Stimulated activated CD8-positive, alpha-beta memory T cell treated with anti-CD3 and anti-CD28 coated beads, Interleukin-15, amount 100 ng/mL, for 1 hour (primary cell): ENCODE results near the gene GOLGA6L6.
"Not testable (repeated sequence)": the region's sequence is repeated elsewhere in the genome, so short reads cannot be mapped to it uniquely, and the experiment has no call there.

Experiments used
- DNase-seq: peaks from one replicate; pipeline ENCODE4 v3.0.0-alpha.2; 2020; ENCODE audit warnings: low read depth

The GOLGA6L6 gene, protein sequence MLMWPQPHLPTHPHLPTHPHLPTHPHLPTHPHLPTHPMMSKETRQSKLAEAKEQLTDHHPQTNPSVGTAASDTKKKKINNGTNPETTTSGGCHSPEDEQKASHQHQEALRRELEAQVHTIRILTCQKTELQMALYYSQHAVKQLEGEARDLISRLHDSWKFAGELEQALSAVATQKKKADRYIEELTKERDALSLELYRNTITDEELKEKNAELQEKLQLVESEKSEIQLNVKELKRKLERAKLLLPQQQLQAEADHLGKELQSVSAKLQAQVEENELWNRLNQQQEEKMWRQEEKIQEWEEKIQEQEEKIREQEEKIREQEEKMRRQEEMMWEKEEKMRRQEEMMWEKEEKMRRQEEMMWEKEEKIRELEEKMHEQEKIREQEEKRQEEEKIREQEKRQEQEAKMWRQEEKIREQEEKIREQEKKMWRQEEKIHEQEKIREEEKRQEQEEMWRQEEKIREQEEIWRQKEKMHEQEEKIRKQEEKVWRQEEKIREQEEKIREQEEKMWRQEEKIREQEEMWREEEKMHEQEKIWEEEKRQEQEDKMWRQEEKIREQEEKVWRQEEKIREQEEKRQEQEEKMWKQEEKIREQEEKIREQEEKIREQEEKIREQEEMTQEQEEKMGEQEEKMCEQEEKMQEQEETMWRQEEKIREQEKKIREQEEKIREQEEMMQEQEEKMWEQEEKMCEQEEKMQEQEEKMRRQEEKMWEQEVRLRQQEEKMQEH

DNA sequence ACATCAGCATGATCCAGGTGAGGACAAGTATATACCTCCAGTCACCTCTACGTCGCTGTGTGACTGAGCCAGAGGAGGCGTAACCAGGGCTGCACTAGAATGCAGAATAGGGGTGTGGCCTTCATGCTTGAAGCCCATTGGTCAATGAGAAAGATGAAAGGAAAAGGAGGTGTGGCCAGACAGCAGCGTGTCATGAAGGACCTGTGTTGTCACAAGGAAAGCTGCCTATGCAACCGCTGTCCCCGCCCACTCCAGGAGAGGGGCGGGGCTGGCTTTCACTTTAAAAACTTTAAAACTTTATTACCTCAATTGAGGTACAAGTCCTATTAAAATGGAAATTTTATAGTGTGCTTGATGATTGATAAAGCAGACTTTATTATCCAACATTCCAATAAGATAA lies at the start of gene GOLGA6L6:
Gene GOLGA6L6, minus strand, starts transcription at position 101 of the 400 bp plus-strand sequence. Its CDS starts 91 bp downstream, at position 10.
- DNase-seq = not testable (repeated sequence)

DNA sequence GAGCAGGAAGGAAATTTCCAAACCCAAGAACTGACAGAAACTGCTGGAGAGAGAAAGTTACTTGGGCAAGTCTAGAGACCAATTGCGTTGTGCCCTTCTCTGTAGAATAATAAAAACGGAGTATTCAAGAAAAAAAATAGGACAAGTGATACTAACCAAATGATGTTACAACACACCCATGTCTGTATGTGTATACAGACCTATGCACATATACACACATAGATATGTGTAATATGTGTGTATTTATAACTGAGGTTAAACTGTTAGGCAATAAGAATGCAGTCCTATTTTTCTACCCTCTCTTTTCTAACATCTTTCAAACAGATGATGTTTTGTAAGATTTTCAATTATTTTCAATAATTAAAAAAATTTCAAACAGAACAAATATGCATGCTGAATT lies 48.5 kb upstream of the GOLGA6L6 start:
- not testable (repeated sequence) for DNase-seq

DNA sequence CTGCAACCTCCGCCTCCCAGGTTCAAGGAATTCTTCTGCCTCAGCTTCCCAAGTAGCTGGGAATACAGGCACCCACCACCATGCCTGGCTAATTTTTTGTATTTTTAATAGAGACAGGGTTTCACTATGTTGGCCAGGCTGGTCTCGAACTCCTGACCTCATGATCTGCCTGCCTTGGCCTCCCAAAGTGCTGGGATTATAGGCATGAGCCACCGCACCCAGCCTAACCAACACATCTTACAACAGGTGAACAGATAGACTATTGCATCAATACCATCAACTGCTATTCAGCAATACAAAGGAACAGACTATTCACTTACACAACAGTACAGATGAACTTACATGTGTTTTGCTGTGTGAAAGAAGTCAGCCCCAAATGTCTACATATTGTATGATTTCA lies 45.2 kb upstream of the GOLGA6L6 start:
- not testable (repeated sequence) for DNase-seq

DNA sequence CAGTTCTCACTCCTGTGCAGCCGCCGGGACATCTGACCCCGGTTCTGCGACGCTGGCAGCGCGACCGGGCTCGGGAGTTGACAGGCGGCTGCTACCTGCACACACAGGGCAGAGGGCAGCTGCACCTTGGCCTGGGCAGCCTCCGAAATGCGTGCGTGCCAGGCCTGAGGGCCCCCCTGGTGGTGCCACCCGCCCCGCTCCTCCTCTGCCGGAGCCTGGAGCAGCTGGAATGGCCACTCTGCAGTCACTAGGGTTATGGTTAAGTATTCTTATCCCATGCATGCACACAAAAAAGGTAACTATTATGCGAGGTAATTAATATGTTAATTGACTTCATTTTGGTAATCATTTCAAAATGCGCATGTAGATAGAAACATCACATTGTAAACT lies 41.1 kb upstream of the GOLGA6L6 start:
- DNase-seq = not testable (repeated sequence)

DNA sequence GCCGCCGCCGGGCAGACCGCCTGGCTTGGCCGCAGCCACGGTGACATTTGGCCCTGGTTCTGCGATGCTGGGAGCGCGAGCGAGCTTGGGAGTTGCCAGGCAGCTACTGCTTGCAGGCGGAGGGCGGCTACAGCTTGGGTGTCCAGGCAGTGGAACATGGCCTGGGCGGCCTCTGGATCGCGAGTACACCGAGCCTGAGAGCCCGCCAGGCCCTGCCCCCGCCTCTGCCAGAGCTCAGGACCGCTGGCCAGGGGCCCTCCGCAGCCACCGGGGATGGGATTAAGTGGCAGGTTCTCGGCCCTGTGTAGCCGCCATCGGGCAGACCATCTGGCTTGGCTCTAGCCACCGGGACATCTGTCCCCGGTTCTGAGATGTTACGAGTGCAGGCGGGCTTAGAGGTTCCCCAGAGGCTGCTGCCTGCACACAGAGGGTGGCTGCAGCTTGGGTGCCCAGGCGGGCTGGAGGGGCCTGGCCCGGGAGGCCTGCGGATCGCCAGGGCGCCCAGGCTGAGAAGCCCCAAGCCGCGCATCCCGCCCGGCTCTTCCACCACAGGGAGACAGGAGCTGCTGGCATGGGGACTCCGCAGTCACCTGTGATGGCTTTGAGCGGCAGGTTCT lies 40.6 kb upstream of the GOLGA6L6 start:
- DNase-seq = not testable (repeated sequence)

DNA sequence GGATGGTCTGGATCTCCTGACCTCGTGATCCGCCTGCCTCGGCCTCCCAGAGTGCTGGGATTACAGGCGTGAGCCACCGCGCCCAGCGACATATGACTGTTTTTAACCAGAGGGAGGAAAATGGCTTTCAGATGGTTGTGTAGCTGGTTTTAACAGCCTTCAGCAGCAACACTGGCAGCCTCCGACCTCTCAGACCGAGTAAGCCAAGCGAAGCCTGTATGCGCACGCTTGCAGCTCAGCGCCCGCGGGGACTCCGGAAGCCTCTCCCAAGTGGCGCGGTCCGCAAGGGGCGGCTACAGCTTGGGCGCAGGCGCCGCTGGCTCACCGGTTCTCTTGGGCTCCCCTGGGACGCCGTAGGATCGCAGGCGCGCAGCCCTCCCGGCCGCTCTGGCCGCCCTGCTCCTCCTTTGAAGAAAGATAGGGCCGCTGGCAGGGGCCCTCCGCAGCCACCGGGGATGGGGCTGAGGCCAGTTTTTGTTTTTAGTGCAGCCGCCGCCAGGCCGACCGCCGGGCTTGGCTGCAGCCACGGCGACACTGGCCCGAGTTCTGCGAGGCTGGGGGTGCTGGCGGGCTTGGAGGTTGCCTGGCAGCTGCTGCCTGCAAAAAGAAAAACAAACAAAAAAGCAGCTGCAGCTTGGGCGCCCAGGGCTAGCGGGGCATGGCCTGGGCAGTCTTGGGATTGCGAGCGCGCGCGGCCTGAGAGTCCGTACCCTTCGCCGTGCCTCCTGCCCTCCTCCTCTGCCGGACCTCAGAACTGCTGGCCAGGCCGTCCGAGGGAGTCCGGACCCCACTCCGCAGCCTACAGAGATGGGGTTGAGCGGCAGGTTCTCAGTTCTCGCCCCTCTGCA lies 39.9 kb upstream of the GOLGA6L6 start:
- not testable (repeated sequence) for DNase-seq

DNA sequence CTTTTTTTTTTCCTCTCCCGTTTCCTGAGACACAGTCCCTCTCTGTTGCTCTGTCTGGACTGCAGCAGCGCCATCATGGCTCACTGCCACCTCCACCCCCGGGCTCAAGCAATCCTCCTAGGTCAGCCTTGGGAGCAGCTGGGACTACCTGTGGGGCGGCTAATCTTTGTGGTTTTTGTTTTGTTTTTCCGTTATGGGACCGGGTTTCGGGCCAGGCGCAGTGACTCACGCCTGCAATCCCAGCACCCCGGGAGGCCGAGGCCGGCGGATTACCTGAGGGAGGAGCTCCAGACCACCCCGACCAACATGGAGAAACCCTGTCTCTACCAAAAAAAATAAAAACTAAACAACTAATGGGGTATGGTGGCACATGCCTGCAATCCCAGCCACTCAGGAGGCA lies 38.1 kb upstream of the GOLGA6L6 start:
- DNase-seq = not testable (repeated sequence)

DNA sequence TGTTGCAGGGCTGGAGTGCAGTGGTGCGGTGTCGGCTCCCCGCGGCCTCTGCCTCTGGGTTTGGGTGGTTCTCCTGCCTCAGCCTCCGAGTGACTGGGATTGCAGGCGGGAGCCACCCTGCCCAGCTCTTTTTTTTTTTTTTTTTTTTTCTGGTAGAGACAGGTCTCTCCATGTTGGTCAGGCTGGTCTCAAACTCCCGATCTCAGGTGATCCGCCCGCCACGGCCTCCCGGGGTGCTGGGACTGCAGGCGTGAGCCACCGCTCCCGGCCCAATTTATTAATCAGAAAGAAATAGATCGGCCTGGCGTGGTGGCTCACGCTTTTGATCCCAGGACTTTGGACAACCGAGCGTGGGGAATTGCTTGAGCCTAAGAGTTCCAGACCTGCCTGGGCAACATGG lies 9.7 kb upstream of the GOLGA6L6 start:
- DNase-seq = not testable (repeated sequence)

DNA sequence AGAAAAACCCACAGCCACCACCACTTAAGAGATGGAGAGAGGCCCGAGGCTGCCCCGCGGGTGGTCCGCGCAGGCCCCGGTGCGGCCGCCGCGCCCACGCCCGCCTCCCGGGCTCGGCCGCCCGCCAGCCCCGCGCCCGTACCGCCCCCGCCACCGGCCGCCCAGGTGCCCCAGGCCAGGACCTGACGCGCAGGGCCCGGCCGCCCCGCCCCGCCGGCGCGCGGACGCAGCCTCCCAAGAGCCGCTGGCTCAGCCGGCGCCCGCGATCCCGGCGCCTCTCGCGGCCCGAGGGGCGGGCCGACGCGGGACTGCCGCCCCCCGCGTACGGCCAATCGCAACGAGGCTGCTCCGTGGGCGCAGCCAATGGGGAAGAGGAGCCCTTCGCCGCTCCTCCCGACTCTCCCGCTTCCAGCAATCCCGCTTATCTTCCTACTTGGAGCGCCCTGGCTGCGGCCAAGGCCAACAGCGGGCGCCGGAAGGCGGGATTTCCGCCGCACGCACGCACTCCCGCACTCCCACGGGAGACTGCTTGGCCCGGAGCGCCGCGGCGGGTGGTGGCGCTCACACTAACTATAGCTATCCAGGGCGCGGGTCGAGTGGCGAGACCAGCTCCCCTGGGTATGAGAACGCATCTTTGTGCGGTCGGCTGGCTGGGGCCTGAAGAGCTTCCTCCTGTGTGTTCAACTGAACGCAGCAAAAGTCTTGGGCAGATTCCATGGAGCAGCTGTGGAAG lies 35.5 kb downstream of the GOLGA6L6 start:
- DNase-seq = not testable (repeated sequence)

DNA sequence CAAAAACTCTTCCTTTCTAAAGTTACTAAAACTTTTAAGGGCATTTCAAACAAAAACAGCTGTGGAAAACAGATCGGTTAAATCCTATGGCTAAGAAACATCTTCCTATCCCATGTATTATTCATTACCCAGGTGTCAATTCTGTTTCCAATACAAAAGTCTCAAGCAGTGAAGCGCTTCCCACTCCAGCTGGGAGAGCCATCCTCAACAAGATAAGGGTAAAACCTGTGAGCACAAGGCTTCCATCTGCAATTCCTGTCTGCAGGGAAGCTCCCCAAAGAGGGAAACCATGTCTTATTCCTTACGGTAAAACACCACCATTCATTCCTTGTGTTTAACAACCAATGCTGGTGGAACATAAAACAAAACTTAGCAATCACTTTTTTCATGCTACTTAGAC lies 38.8 kb downstream of the GOLGA6L6 start:
- not testable (repeated sequence) for DNase-seq

DNA sequence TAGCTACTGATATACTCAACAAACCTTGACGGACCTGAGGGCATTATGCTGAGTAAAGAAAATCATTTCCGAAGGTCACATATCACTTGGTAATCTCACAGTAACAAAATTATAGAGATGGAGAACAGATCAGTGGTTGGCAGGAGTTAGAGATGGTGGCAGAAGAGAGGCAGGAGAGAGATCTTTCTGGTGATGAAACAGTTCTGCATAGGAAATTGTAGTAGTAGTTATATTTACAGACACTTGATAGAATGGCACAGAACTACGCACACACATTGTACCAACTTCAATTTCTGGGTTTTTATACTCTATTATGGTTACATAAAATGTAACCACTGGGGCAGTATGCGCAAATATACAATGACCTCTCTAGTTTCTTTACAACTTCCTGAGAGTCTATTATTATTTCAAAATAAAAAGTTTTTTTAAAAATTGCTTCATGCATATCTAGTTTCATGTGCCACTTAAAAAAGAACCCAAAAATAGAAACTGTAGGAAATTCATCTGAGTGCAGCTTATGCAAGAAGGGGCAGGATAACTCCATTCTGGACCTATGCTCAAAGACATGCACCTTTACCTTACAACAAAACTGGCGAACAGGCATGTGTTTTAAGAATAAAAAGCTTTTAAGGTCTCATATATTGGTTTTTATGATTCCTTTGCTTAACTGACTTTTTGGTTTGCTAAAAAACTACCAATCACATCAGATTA lies 39.9 kb downstream of the GOLGA6L6 start:
- not testable (repeated sequence) for DNase-seq

DNA sequence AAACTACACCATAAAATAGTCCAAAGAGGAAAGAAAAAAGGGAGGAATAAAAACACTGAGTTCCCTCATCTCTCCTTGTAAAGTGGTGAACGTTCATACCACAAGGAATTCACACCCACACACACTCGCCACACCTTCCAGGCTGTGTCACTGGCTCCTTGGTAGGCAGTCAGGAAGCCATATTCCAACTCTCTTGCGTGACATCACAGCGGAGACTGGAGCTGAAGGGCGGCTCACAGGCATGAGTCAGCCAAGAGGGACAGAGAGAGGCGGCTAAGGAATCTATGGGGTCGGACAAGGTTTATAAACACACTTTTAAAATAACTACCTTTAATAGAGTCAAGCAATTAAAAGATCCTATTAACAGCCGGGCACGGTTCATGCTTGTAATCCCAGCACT lies 43.8 kb downstream of the GOLGA6L6 start:
- DNase-seq = not testable (repeated sequence)

DNA sequence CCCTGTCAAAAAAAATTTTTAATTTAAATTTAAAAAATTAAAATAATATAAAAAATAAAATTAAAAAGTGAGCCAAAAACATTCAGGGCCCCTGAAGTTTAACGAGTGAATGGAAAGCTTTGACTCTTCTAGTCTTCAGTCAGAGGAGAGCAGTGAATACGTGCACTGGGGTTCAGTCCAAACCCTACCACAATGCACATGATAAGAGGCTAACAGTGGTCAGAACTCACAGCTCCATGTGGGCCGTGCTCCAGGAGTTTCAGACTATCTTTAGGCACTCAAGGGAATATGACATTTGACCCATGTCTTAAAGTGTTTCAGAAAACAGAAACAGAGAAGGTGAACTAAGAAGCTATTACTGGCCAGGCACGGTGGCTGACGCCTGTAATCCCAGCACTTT lies 48.6 kb downstream of the GOLGA6L6 start:
- not testable (repeated sequence) for DNase-seq

DNA sequence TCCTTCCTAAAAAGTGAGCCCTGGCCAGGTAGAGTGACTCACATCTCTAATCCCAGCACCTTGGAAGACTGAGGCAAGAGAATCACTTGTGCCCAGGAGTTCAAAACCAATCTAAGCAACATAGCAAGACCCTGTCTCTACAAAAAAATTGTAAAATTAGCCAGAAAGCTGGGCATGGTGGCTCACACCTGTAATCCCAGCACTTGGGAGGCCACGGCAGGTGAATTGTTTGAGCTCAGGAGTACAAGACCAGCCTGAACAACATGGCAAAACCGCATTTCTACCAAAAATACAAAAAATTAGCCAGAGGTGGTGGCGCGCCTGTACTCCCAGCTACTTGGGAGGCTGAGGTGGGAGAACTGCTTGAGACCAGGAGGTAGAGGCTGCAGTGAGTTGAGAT lies 49.0 kb downstream of the GOLGA6L6 start:
- not testable (repeated sequence) for DNase-seq

DNA sequence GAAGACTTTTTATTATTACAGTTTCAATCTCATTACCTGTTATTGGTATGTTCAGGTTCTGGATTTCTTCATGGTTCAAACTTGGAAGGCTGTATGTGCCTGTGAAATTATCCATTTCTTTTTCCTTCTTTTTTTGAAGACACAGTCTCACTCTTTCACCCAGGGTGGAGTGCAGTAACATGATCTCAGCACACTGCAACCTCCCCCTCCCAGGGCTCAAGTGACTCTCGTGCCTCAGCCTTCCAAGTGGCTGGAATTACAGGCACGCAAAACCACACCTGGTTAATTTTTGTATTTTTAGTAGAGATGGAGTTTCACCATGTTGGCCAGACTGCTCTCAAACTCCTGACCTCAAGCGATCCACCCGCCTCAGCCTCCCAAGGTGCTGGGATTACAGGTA lies 52.3 kb downstream of the GOLGA6L6 start:
- not testable (repeated sequence) for DNase-seq
